Measurements from ENCODE around the gene PRKCSH.
A peak's percentile ranks its signal among the peaks of the same experiment; 100 is the strongest.
"Not testable (repeated sequence)": the region's sequence is repeated elsewhere in the genome, so short reads cannot be mapped to it uniquely, and the experiment has no call there.

The PRKCSH gene

GRCh38 chr19:11435057-11435832, at the start of gene PRKCSH, which contains the start of gene ODAD3:
PRKCSH (plus strand) TSS chr19:11435635; CDS start chr19:11436118, 483 bp downstream.
ODAD3 (minus strand) TSS chr19:11435121; CDS start chr19:11435016, 105 bp downstream.
- DNase-seq (ENCODE audit: low read depth in 3 of 3) = peak; percentile 99 to 100 (median 99)

- DNase-seq (ENCODE audit: low read depth in 3 of 3) = no peak
These were observed 48.0 kb upstream of the PRKCSH start for GRCh38 chr19:11387162-11388034.

GRCh38 chr19:11390359-11390758, 45.1 kb upstream of the PRKCSH start:
- no peak for DNase-seq (ENCODE audit: low read depth in 3 of 3)

- DNase-seq (ENCODE audit: low read depth in 3 of 3) = no peak
These were observed 44.3 kb upstream of the PRKCSH start for GRCh38 chr19:11390933-11391680.

- no peak for DNase-seq (ENCODE audit: low read depth in 3 of 3)
These were observed 38.3 kb upstream of the PRKCSH start for GRCh38 chr19:11397089-11397610.

- DNase-seq (ENCODE audit: low read depth in 3 of 3) = no peak
These were observed 35.8 kb upstream of the PRKCSH start for GRCh38 chr19:11399667-11400066.

- no peak for DNase-seq (ENCODE audit: low read depth in 3 of 3)
These were observed 34.6 kb upstream of the PRKCSH start for GRCh38 chr19:11400798-11401197.

- DNase-seq (ENCODE audit: low read depth in 3 of 3) = no peak
These were observed 33.5 kb upstream of the PRKCSH start for GRCh38 chr19:11401808-11402543.

GRCh38 chr19:11404588-11405222, 30.7 kb upstream of the PRKCSH start:
- no peak for DNase-seq (ENCODE audit: low read depth in 3 of 3)

GRCh38 chr19:11405846-11406643, 29.4 kb upstream of the PRKCSH start:
- peak in 1 of 3 experiments; percentile 60 for DNase-seq (ENCODE audit: low read depth in 3 of 3)

GRCh38 chr19:11406703-11407236, 28.7 kb upstream of the PRKCSH start:
- DNase-seq (ENCODE audit: low read depth in 3 of 3) = not testable (repeated sequence)

- DNase-seq (ENCODE audit: low read depth in 3 of 3) = no peak
These were observed 26.8 kb upstream of the PRKCSH start for GRCh38 chr19:11408591-11408990.

GRCh38 chr19:11410682-11411081, 24.8 kb upstream of the PRKCSH start:
- DNase-seq (ENCODE audit: low read depth in 3 of 3) = no peak

- no peak for DNase-seq (ENCODE audit: low read depth in 3 of 3)
These were observed 20.9 kb upstream of the PRKCSH start for GRCh38 chr19:11414544-11414943.

- DNase-seq (ENCODE audit: low read depth in 3 of 3) = no peak
These were observed 18.9 kb upstream of the PRKCSH start for GRCh38 chr19:11416346-11417052.

GRCh38 chr19:11418094-11418548, 17.3 kb upstream of the PRKCSH start:
- DNase-seq (ENCODE audit: low read depth in 3 of 3) = no peak

GRCh38 chr19:11418549-11419506, 16.6 kb upstream of the PRKCSH start, which contains the start of gene RGL3:
RGL3 (minus strand) TSS chr19:11419314; CDS start chr19:11419278, 36 bp downstream.
- no peak for DNase-seq (ENCODE audit: low read depth in 3 of 3)
